Endothelial cell of umbilical vein (primary cell): ENCODE results near the gene LRRC61. TPM values are rescaled to one million over a fixed set of nuclear protein-coding genes. Genes with fewer than 3 reads are reported as not detected.

ENCODE experiments used
- BruUV-seq: library from RNA; stranded (reverse); fragments of 400-500 nt; replicated peaks from 2 replicates; lab custom pipeline; 2021; lab: Mats Ljungman, UMichigan
- CTCF ChIA-PET: fragments of 300-600, 350-600 bp; sonication (Branson Sonifier 250); formaldehyde crosslinking; loops from one replicate; lab custom pipeline; 2021; ENCODE audit warnings: antibody characterized with exemption, inconsistent platforms; lab: Charles Lee
- POLR2A ChIA-PET: fragments of 300-600, 350-600 bp; sonication (Branson Sonifier 250); formaldehyde crosslinking; loops from one replicate; lab custom pipeline; 2021; ENCODE audit warnings: antibody characterized with exemption, inconsistent platforms; lab: Charles Lee
- DNase-seq: peaks from one replicate; pipeline ENCODE4 v3.0.0-alpha.2; 2011; ENCODE audit warnings: low read depth, low spot score
- FAIRE-seq: peaks from 2 replicates; lab custom pipeline; 2011; peaks lifted over from hg19 to GRCh38; lab: Jason Lieb, UNC
- H2AFZ ChIP-seq: 2 replicates; pipeline ENCODE4 v1.6.0; 2012; ENCODE audit warnings: low read depth, low read length, control low read depth, inconsistent platforms
- H3K27ac ChIP-seq: 2 replicates; pipeline ENCODE4 v1.5.1; 2011; ENCODE audit warnings: low read depth, mild to moderate bottlenecking, control low read depth, low read length, moderate library complexity; ENCODE audit not compliant: insufficient read depth
- H3K27me3 ChIP-seq, 2 experiments: 2 replicates each; pipeline versions ENCODE4 v1.6.0 to v1.6.1; 2011; ENCODE audit warnings: low read length in 2 of 2, mixed read lengths in 1 of 2; ENCODE audit not compliant: control insufficient read depth in 2 of 2, insufficient read depth in 2 of 2
- H3K36me3 ChIP-seq, 2 experiments: 2 replicates in 1 of 2; 3 replicates in 1 of 2; pipeline ENCODE4 v1.5.1; 2011; ENCODE audit warnings: low read length in 2 of 2, mild to moderate bottlenecking in 1 of 2, moderate library complexity in 1 of 2; ENCODE audit not compliant: control insufficient read depth in 2 of 2, insufficient read depth in 2 of 2; ENCODE audit errors: extremely low read depth in 1 of 2
- H3K4me1 ChIP-seq: 3 replicates; pipeline ENCODE4 v1.5.1; 2011; ENCODE audit warnings: mild to moderate bottlenecking, low read length; ENCODE audit not compliant: control insufficient read depth, insufficient read depth; ENCODE audit errors: extremely low read depth
- H3K4me2 ChIP-seq: 2 replicates; pipeline ENCODE4 v1.6.1; 2011; ENCODE audit warnings: low read length, control low read depth, mixed read lengths; ENCODE audit not compliant: insufficient read depth
- H3K4me3 ChIP-seq, 3 experiments: fragments of 200-600 bp in 1 of 3; sonication (generic), shearing (Covaris generic) in 1 of 3; replicated peaks in 1 of 3; 2 replicates each; pipeline ENCODE4 v1.5.1; 2011 to 2016; ENCODE audit warnings: control low read depth in 3 of 3, low read length in 3 of 3, mild to moderate bottlenecking in 2 of 3, inconsistent platforms in 1 of 3, low read depth in 1 of 3, moderate library complexity in 1 of 3; ENCODE audit not compliant: insufficient read depth in 1 of 3
- H3K79me2 ChIP-seq: 2 replicates; pipeline ENCODE4 v1.6.0; 2012; ENCODE audit warnings: low read length, inconsistent platforms; ENCODE audit not compliant: control insufficient read depth, insufficient read depth
- H3K9ac ChIP-seq: replicated peaks from 2 replicates; pipeline ENCODE3; 2011; ENCODE audit warnings: low read length, control low read depth; ENCODE audit not compliant: insufficient read depth; ENCODE audit errors: extremely low read depth
- H3K9me1 ChIP-seq: replicated peaks from 3 replicates; pipeline ENCODE4 v1.6.0; 2011; ENCODE audit warnings: mild to moderate bottlenecking, low read length; ENCODE audit not compliant: control insufficient read depth, insufficient read depth; ENCODE audit errors: extremely low read depth
- H3K9me3 ChIP-seq: replicated peaks from 2 replicates; pipeline ENCODE4 v1.5.1; 2012; ENCODE audit warnings: low read length, inconsistent platforms; ENCODE audit not compliant: control insufficient read depth, insufficient read depth
- H4K20me1 ChIP-seq: replicated peaks from 2 replicates; pipeline ENCODE3; 2011; ENCODE audit warnings: mild to moderate bottlenecking, low read length; ENCODE audit not compliant: control insufficient read depth, insufficient read depth; ENCODE audit errors: extremely low read depth
- CTCF ChIP-seq, 2 donors: IDR thresholded peaks; 1 replicate in 1 of 2; 2 replicates in 1 of 2; pipeline ENCODE4 v1.5.1; 2011; ENCODE audit warnings: low read length in 2 of 2, mild to moderate bottlenecking in 2 of 2, moderate library complexity in 2 of 2, control low read depth in 1 of 2, inconsistent platforms in 1 of 2, low read depth in 1 of 2; ENCODE audit not compliant: insufficient read depth in 1 of 2; ENCODE audit errors: extremely low read depth in 1 of 2
- EZH2 ChIP-seq: IDR thresholded peaks from 2 replicates; pipeline ENCODE4 v1.6.1; 2012; ENCODE audit warnings: borderline replicate concordance, low read depth, mild to moderate bottlenecking, moderate library complexity, low read length, inconsistent platforms; ENCODE audit not compliant: severe bottlenecking
- FOS ChIP-seq: IDR thresholded peaks from 2 replicates; pipeline ENCODE4 v1.6.1; 2011; ENCODE audit warnings: mild to moderate bottlenecking, low read length, moderate library complexity, borderline replicate concordance; ENCODE audit not compliant: insufficient read depth
- GATA2 ChIP-seq: IDR thresholded peaks from 2 replicates; pipeline ENCODE4 v1.7.0; 2011; ENCODE audit warnings: low read depth, mild to moderate bottlenecking, moderate library complexity, mixed read lengths, low read length; ENCODE audit not compliant: insufficient read length, insufficient read depth
- JUN ChIP-seq: IDR thresholded peaks from 2 replicates; pipeline ENCODE4 v1.6.1; 2011; ENCODE audit warnings: borderline replicate concordance, low read depth; ENCODE audit not compliant: insufficient read length, insufficient read depth
- MAX ChIP-seq: IDR thresholded peaks from 2 replicates; pipeline ENCODE4 v1.6.1; 2011; ENCODE audit not compliant: insufficient read depth, insufficient read length
- MYC ChIP-seq: IDR thresholded peaks from one replicate; pipeline ENCODE4 v1.6.1; 2011; ENCODE audit warnings: mild to moderate bottlenecking, low read depth, low read length
- POLR2A ChIP-seq: IDR thresholded peaks from 2 replicates; pipeline ENCODE4 v1.6.1; 2012; ENCODE audit warnings: low read depth, mild to moderate bottlenecking, control low read depth, low read length
- POLR2AphosphoS5 ChIP-seq: IDR thresholded peaks from 2 replicates; pipeline ENCODE4 v1.6.1; 2012; ENCODE audit warnings: low read depth, mild to moderate bottlenecking, control low read depth, low read length, moderate library complexity; ENCODE audit not compliant: insufficient read depth
- dilution Hi-C: fragments of 300-500 bp; cut with MboI; formaldehyde crosslinking; loops from one replicate; pipeline ENCODE4 v1.15.0; 2019; ENCODE audit warnings: low sequenced_read_pairs; ENCODE audit not compliant: extremely low pct_ligation_motif_present
- intact Hi-C: fragments of 100-400 bp; cut with micrococcal nuclease; formaldehyde crosslinking; loops from one replicate; pipeline ENCODE4 v1.10.0; 2022
- polyA plus RNA-seq, 4 experiments: library from polyadenylated mRNA; depleted of rRNA in 3 of 4; stranded (reverse) in 3 of 4; unstranded in 1 of 4; fragments of >200 nt; gene quantifications; 2 replicates each; pipeline versions ENCODE4 v1.2.1 to v1.2.3, GENCODE V29; 2011 to 2012; ENCODE audit warnings: missing spikeins in 1 of 4
- total RNA-seq: library from RNA; stranded (reverse); gene quantifications from 2 replicates; pipeline ENCODE4 v1.2.3, GENCODE V29; 2021

The LRRC61 gene
- total and polyA plus RNA-seq, 2 donors (not counting 3 experiments of a cell fraction or from before 2014, with no cell fraction given) = 0.72 TPM; not detected in 1

GRCh38 chr7:150335774-150336112 is 12.6 kb downstream of the LRRC61 start:
- FAIRE-seq (no peak), DNase-seq (no peak)
- CTCF ChIA-PET = no interaction called here

More at GRCh38 chr7:150335774-150336112, 12.6 kb downstream of the LRRC61 start:
- Histone ChIP-seq H3K4me1 (no peaks in the 10 kb centered on the region), H3K4me2 (no peak overlapping the region), H3K9me1 (no peaks in the 10 kb centered on the region), H4K20me1 (no peaks in the 10 kb centered on the region), H2AFZ (no peak overlapping the region), H3K27ac (no peak overlapping the region), H3K9ac (no peak overlapping the region), H3K79me2 (no peaks in the 10 kb centered on the region), H3K9me3 (no peaks in the 10 kb centered on the region), H3K4me3 (no peak overlapping the region), H3K36me3 (no peaks in the 10 kb centered on the region), H3K27me3 (peaks cover 4 to 7% of the 10 kb centered on the region in 2 experiments)
- POLR2A ChIA-PET = no interaction called here
- intact Hi-C loops (no loop called here), dilution Hi-C loops (no loop called here)
- no TSS peak for BruUV-seq
- TF ChIP-seq FOS (no peak), POLR2AphosphoS5 (no peak), CTCF (IDR thresholded peaks at IDR 0.05; ENCODE audit: extremely low read depth in 1 of 2, insufficient read depth in 1 of 2, low read depth in 1 of 2, low read length in 2 of 2) (no peak), EZH2 (no peak), POLR2A (no peak), GATA2 (no peak), JUN (no peak), MYC (no peak), MAX (no peak)
